ENCODE measurements around the gene GALNT17.

DNA sequence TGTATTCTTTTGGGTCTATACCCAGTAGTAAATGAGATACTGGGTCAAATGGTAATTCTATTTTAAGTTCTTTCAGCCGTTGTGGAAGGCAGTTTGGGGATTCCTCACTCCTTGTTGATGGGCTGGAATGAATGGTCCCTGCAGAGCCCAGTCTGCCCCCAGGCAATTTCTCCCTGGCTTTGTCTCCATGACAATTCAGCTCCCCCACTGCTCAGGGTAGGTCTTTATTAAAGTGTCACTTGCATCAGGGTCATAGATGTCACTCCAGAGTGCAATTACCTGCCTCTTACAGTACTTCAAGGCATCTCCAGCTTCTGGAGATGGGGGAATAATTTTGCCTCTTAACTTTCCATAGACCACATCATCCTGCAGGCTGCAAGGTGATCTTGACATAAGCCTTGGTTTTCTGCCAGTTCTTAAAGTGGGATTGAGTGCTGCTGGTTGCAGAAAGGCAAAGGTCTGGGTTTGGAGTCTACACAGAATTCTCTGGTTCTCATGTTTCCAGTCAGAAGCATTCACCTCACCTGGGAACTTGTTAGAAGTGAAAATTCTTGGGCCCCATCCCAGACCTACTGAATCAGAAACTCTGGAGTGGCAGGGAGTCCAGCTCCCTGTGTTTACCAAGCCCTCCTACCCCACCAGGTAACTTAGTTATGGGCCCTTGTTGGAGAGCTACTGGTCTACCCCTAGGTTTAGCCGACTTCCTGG, 442.4 kb downstream of the GALNT17 start:
- TF ChIP-seq, protein P1, sequence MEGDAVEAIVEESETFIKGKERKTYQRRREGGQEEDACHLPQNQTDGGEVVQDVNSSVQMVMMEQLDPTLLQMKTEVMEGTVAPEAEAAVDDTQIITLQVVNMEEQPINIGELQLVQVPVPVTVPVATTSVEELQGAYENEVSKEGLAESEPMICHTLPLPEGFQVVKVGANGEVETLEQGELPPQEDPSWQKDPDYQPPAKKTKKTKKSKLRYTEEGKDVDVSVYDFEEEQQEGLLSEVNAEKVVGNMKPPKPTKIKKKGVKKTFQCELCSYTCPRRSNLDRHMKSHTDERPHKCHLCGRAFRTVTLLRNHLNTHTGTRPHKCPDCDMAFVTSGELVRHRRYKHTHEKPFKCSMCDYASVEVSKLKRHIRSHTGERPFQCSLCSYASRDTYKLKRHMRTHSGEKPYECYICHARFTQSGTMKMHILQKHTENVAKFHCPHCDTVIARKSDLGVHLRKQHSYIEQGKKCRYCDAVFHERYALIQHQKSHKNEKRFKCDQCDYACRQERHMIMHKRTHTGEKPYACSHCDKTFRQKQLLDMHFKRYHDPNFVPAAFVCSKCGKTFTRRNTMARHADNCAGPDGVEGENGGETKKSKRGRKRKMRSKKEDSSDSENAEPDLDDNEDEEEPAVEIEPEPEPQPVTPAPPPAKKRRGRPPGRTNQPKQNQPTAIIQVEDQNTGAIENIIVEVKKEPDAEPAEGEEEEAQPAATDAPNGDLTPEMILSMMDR (IDR thresholded peaks at IDR 0.05; ENCODE audit: low read depth, low read length), result no peak
- no peak for TF ChIP-seq EZH2phosphoT487 (IDR thresholded peaks at IDR 0.05; ENCODE audit: low read depth)
